HG03432 (cell line): ENCODE results near the gene OR10G8.
"Not testable (repeated sequence)": the region's sequence is repeated elsewhere in the genome, so short reads cannot be mapped to it uniquely, and the experiment has no call there.

Experiments
- ATAC-seq: cut with Tn5 transposase; IDR thresholded peaks from one replicate; pipeline ENCODE4 v1.9.1; 2021; ENCODE audit warnings: mild to moderate bottlenecking, moderate library complexity; ENCODE audit not compliant: unreplicated experiment

The OR10G8 gene

GRCh38 chr11:124026498-124026897 is at the start of gene OR10G8:
Gene OR10G8, plus strand, starts transcription at chr11:124026798. Its CDS starts 2,825 bp downstream, at chr11:124029623.
- no peak for ATAC-seq

- no peak for ATAC-seq
These were observed 48.8 kb upstream of the OR10G8 start, which contains the start of gene OR10S1 for GRCh38 chr11:123977731-123978347. Gene OR10S1, minus strand, starts transcription at chr11:123977781. Its CDS starts 117 bp downstream, at chr11:123977664.

- ATAC-seq, result no peak
These were observed 47.3 kb upstream of the OR10G8 start for GRCh38 chr11:123979311-123979710.

- ATAC-seq, result no peak
These were observed 31.5 kb upstream of the OR10G8 start, which contains the start of gene OR10G6 for GRCh38 chr11:123995119-123995518. Gene OR10G6, minus strand, starts transcription at chr11:123995161. Its CDS starts 0 bp downstream, at chr11:123995161.

GRCh38 chr11:124012697-124013096 is 13.9 kb upstream of the OR10G8 start, which contains the start of gene OR10G4:
Gene OR10G4, plus strand, starts transcription at chr11:124012997. Its CDS starts 2,578 bp downstream, at chr11:124015575.
- no peak for ATAC-seq

GRCh38 chr11:124015837-124016236 is 10.8 kb upstream of the OR10G8 start:
- not testable (repeated sequence) for ATAC-seq

GRCh38 chr11:124036666-124037065 is 10.1 kb downstream of the OR10G8 start:
- ATAC-seq, result no peak

- no peak for ATAC-seq
These were observed 13.0 kb downstream of the OR10G8 start for GRCh38 chr11:124039557-124039956.

GRCh38 chr11:124041254-124041653 is 14.7 kb downstream of the OR10G8 start, which contains the start of gene OR10G7:
Gene OR10G7, minus strand, starts transcription at chr11:124041325. Its CDS starts 2,324 bp downstream, at chr11:124039001.
- no peak for ATAC-seq

GRCh38 chr11:124043420-124043819 is 16.8 kb downstream of the OR10G8 start:
- no peak for ATAC-seq

- no peak for ATAC-seq
These were observed 24.1 kb downstream of the OR10G8 start for GRCh38 chr11:124050748-124051147.

GRCh38 chr11:124052966-124053365 is 26.4 kb downstream of the OR10G8 start:
- no peak for ATAC-seq

- no peak for ATAC-seq
These were observed 42.1 kb downstream of the OR10G8 start for GRCh38 chr11:124068601-124069110.

GRCh38 chr11:124069429-124070401 is 43.1 kb downstream of the OR10G8 start:
- peak; percentile 70 for ATAC-seq

- ATAC-seq, result peak; percentile 91
These were observed 44.5 kb downstream of the OR10G8 start for GRCh38 chr11:124070915-124071622.

- no peak for ATAC-seq
These were observed 45.0 kb downstream of the OR10G8 start for GRCh38 chr11:124071623-124071948.

- ATAC-seq, result no peak
These were observed 45.5 kb downstream of the OR10G8 start for GRCh38 chr11:124072147-124072546.

- no peak for ATAC-seq
These were observed 48.0 kb downstream of the OR10G8 start for GRCh38 chr11:124074554-124074953.

- ATAC-seq, result no peak
These were observed 48.9 kb downstream of the OR10G8 start for GRCh38 chr11:124075492-124075840.

GRCh38 chr11:124075841-124076651 is 49.4 kb downstream of the OR10G8 start:
- peak; percentile 77 for ATAC-seq
